ENCODE data around the gene RHOXF1. TPM values are rescaled to one million over a fixed set of nuclear protein-coding genes. Genes with fewer than 3 reads are reported as not detected.
"Not testable (repeated sequence)": the region's sequence is repeated elsewhere in the genome, so short reads cannot be mapped to it uniquely, and the experiment has no call there.

RHOXF1 gene, protein sequence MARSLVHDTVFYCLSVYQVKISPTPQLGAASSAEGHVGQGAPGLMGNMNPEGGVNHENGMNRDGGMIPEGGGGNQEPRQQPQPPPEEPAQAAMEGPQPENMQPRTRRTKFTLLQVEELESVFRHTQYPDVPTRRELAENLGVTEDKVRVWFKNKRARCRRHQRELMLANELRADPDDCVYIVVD
- total RNA-seq, result not detected

DNA sequence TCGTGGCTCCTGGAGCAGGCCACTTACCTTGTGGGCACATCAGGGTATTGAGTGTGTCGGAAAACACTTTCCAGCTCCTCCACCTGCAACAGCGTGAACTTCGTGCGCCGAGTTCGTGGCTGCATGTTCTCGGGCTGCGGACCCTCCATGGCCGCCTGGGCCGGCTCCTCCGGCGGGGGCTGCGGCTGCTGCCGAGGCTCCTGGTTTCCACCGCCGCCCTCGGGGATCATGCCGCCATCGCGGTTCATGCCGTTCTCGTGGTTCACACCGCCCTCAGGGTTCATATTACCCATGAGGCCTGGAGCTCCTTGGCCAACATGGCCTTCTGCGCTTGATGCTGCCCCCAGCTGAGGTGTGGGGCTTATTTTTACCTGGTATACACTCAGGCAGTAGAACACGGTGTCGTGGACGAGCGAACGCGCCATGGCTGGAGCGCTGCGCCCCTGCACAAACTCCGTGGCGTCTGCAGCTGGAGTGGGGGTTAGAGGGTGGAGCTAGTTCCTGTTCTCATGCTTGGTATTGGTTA, at the start of gene RHOXF1:
RHOXF1 (minus strand) TSS at position 476 of the 526 bp plus-strand sequence; CDS start at position 425, 51 bp downstream.
- Histone ChIP-seq H3K4me3 (no peak within 1 kb of the TSS), H3K4me1 (no peaks in the 10 kb centered on the region), H3K9me3 (no peaks in the 10 kb centered on the region), H3K27ac (no peak within 1 kb of the TSS), H3K36me3 (no peaks in the 10 kb centered on the region), H3K27me3 (no peaks in the 10 kb centered on the region)
- no peak for DNase-seq (ENCODE audit: low spot score in 2 of 2)
- TF ChIP-seq, protein P1, sequence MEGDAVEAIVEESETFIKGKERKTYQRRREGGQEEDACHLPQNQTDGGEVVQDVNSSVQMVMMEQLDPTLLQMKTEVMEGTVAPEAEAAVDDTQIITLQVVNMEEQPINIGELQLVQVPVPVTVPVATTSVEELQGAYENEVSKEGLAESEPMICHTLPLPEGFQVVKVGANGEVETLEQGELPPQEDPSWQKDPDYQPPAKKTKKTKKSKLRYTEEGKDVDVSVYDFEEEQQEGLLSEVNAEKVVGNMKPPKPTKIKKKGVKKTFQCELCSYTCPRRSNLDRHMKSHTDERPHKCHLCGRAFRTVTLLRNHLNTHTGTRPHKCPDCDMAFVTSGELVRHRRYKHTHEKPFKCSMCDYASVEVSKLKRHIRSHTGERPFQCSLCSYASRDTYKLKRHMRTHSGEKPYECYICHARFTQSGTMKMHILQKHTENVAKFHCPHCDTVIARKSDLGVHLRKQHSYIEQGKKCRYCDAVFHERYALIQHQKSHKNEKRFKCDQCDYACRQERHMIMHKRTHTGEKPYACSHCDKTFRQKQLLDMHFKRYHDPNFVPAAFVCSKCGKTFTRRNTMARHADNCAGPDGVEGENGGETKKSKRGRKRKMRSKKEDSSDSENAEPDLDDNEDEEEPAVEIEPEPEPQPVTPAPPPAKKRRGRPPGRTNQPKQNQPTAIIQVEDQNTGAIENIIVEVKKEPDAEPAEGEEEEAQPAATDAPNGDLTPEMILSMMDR (IDR thresholded peaks at IDR 0.05), result no peak
- intact Hi-C loops (cut with DNase I), result no loop called here

DNA sequence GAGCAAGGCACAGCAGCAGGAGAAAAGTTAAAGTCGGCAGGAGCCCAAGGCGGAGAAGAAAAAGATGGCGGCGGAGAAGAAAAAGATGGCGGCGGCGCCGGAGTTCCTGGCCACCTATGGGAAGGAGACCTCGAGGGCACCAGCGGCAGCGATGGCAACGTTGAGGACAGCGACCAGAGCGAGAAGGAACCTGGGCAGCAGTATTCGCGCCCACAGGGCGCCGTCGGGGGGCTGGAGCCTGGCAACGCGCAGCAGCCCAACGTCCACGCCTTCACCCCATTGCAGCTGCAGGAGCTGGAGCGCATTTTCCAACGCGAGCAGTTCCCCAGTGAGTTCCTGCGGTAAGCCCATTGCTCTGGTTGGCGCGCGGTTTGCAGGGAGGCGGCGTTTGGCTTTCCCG, 43.4 kb upstream of the RHOXF1 start:
- H3K9me3 ChIP-seq; H3K36me3 ChIP-seq; H3K4me1 ChIP-seq; H3K27me3 ChIP-seq; DNase-seq (ENCODE audit: low spot score in 2 of 2); H3K27ac ChIP-seq; H3K4me3 ChIP-seq; intact Hi-C loops (cut with DNase I): not testable (repeated sequence)

DNA sequence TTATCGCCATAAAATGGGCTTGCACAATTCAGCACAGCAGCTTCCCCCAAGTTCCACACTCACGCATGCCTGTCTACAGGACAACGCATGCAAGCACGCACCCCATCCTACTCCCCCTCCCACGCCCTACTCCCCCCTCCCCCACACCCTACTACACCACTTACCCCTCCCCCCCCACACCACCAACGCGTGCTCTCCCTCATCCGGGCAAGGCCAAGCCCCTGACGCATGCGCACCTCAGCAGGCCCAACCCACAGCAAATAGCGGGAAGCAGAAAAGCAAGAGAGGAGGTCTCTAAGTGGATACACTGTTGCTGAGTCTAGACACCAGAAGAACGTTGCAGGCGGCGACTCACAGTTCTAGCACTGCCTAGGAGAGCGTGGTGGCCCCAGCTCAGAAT, 42.6 kb upstream of the RHOXF1 start, which contains the start of gene RHOXF2:
RHOXF2 (plus strand) TSS at position 301 of the 400 bp plus-strand sequence. CDS start 138 bp downstream, outside the sequence.
- H3K4me1 ChIP-seq; H3K36me3 ChIP-seq; H3K4me3 ChIP-seq; intact Hi-C loops (cut with DNase I); H3K9me3 ChIP-seq; H3K27ac ChIP-seq; H3K27me3 ChIP-seq; DNase-seq (ENCODE audit: low spot score in 2 of 2): not testable (repeated sequence)

DNA sequence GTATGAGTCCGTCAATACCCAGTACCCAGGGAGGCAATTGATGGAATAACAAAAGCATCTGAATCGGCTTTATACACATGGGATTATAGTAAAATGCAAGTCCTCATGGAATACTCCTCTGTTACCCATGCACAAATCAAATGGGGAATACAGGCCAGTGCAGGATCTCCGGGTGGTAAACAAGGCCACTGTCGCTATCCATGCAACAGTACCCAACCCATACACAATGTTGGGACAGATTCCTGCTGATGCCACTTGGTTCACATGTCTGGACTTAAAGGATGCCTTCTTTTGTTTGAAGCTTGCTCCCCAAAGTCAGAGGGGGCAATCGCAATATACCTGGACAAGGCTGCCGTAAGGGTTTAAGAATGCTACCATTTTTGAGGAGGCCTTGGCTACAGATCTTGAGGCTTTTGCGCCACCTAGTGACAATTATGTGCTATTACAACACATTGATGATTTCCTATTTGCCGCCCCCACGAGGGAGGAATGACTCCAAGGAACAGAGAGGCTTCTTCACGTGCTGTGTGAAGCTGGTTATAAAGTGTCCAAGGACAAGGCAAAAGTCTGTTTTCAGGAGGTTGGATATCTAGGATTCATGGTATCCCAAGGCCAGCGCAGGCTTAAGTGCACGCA, 34.5 kb upstream of the RHOXF1 start:
- H3K27ac ChIP-seq; H3K9me3 ChIP-seq; H3K4me1 ChIP-seq; DNase-seq (ENCODE audit: low spot score in 2 of 2); H3K36me3 ChIP-seq; intact Hi-C loops (cut with DNase I); H3K4me3 ChIP-seq; H3K27me3 ChIP-seq: not testable (repeated sequence)

DNA sequence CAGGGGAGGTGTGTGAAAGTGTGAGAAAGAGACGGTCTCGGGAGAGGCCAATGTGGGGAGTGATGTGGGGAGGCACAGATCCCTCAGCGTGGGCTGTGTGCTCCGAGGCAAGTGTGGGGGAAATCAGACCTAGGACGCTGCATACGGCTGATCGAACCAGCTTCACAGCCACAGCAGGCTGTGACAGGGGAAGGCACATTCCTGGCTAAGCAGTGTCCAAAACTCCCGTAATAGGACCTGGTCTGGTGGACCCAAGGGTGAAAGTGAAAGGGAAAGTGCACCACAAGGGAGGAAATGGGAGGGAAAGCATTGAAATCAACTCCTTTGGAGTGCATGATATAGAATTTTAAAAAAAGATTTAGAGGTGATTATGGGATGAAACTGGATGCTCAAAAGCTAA, 31.8 kb upstream of the RHOXF1 start:
- Histone ChIP-seq H3K4me3 (no peak overlapping the region), H3K9me3 (no peaks in the 10 kb centered on the region), H3K4me1 (no peaks in the 10 kb centered on the region), H3K27ac (no peak overlapping the region), H3K27me3 (no peaks in the 10 kb centered on the region), H3K36me3 (no peaks in the 10 kb centered on the region)
- TF ChIP-seq, protein P1 (IDR thresholded peaks at IDR 0.05), result no peak
- intact Hi-C loops (cut with DNase I), result no loop called here
- no peak for DNase-seq (ENCODE audit: low spot score in 2 of 2)

DNA sequence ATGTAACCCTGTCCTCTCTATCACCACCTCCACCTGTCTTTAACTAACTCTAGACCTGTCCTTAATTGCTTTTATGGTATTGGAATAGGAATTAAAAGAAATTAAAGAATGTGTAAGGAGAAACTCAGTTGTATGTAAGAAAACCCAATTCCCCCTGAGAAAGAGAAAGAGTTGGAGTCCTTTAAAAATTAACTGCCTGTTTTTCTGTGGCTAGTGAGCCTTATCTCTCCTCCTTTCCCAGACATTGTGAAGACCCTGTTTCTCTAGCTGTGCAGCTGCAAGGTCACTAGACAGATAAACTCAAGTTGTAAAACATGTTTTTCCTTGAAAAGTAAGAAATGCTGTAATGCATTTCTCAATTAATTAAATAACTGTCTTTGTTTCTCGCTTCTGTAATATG, 30.6 kb upstream of the RHOXF1 start:
- H3K4me3 ChIP-seq; intact Hi-C loops (cut with DNase I); H3K4me1 ChIP-seq; H3K36me3 ChIP-seq; DNase-seq (ENCODE audit: low spot score in 2 of 2); H3K27me3 ChIP-seq; H3K9me3 ChIP-seq; H3K27ac ChIP-seq: not testable (repeated sequence)

DNA sequence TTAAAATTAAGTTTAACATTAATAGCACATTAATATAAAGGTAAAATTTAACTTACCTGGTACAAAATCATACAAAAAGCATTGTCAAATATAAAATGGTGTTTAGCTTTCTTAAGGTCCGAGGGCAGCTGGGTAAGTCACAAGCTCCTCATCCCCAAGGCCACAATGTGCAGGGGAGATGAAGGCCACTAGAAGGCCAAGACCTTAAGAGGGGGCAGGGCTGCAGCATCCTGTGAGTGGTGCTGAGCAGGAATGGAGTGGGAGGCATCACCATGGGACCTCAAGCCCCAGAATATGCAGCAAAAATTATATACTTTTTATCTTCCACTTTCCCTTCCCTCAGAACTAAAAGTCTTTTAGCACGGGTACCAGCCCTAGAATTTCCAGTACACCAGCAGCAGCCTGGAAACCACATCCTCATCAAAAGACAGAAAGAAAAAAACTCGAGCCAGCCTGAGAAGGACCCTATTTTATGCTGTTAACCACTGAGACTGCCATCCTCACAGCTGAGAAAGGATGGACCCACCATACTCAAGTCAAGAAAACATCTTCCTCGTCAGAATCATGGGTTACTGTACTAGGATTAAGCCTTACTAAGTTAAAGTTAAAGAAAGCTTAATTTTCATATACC, 29.7 kb upstream of the RHOXF1 start:
- no peak for DNase-seq (ENCODE audit: low spot score in 2 of 2)
- no peaks in the 10 kb centered on the region for H3K36me3 ChIP-seq
- TF ChIP-seq, protein P1 (IDR thresholded peaks at IDR 0.05), result no peak
- H3K4me1 ChIP-seq, result no peaks in the 10 kb centered on the region
- intact Hi-C loops (cut with DNase I), result no loop called here
- no peaks in the 10 kb centered on the region for H3K27me3 ChIP-seq
- no peaks in the 10 kb centered on the region for H3K9me3 ChIP-seq
- H3K27ac ChIP-seq, result no peak overlapping the region
- H3K4me3 ChIP-seq, result no peak overlapping the region
